ENCODE measurements around the gene EIF4E.

DNA sequence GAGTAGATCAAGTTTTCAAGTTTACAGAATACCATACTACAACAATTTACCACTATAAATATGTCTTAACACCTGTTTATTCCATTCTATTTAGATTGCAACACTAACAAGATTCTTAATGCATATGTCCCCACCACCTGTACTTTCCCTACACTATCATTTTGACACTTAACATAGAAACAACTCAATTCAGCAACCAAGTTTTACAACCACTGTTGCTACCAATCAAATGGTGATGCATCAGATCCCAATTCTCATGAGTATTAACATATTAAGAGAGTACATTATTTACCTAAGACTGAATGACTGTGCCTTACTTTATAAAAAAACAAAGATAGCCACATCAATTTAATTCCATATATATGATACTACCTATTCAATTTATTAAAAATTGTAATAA is 49.4 kb downstream of the EIF4E start:
- TF ChIP-seq RFX5 (IDR thresholded peaks at IDR 0.05; ENCODE audit: low read depth, low read length) (no peak), CEBPB (IDR thresholded peaks at IDR 0.05; ENCODE audit: low read depth, low read length) (no peak)
- TF ChIP-seq, protein P1, sequence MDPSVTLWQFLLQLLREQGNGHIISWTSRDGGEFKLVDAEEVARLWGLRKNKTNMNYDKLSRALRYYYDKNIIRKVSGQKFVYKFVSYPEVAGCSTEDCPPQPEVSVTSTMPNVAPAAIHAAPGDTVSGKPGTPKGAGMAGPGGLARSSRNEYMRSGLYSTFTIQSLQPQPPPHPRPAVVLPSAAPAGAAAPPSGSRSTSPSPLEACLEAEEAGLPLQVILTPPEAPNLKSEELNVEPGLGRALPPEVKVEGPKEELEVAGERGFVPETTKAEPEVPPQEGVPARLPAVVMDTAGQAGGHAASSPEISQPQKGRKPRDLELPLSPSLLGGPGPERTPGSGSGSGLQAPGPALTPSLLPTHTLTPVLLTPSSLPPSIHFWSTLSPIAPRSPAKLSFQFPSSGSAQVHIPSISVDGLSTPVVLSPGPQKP (IDR thresholded peaks at IDR 0.05; ENCODE audit: borderline replicate concordance, low read depth, low read length): no peak
- TF ChIP-seq, protein P2, sequence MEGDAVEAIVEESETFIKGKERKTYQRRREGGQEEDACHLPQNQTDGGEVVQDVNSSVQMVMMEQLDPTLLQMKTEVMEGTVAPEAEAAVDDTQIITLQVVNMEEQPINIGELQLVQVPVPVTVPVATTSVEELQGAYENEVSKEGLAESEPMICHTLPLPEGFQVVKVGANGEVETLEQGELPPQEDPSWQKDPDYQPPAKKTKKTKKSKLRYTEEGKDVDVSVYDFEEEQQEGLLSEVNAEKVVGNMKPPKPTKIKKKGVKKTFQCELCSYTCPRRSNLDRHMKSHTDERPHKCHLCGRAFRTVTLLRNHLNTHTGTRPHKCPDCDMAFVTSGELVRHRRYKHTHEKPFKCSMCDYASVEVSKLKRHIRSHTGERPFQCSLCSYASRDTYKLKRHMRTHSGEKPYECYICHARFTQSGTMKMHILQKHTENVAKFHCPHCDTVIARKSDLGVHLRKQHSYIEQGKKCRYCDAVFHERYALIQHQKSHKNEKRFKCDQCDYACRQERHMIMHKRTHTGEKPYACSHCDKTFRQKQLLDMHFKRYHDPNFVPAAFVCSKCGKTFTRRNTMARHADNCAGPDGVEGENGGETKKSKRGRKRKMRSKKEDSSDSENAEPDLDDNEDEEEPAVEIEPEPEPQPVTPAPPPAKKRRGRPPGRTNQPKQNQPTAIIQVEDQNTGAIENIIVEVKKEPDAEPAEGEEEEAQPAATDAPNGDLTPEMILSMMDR (conservative IDR thresholded peaks at IDR 0.05; ENCODE audit: low read depth, low read length): no peak

All from IMR-90 (cell line).